ENCODE data around the gene BBOX1. TPM values are rescaled to one million over a fixed set of nuclear protein-coding genes. Genes with fewer than 3 reads are reported as not detected.

BBOX1 gene
- total and polyA plus RNA-seq, 7 donors: not detected

- no peak for TF ChIP-seq CTCF (IDR thresholded peaks at IDR 0.05)
- no peak for TF ChIP-seq EP300 (IDR thresholded peaks at IDR 0.05)
- no peak for TF ChIP-seq POLR2AphosphoS5 (IDR thresholded peaks at IDR 0.05)
- TF ChIP-seq POLR2A (IDR thresholded peaks at IDR 0.05): no peak
- DNase-seq: no peak
- no peaks in the 10 kb centered on the region for H3K9me3 ChIP-seq
- H3K27ac ChIP-seq: peak overlapping the region in 3 of 4 donors; percentile 34 to 70 (median 69)
- no peak overlapping the region for H3K4me3 ChIP-seq
- no peaks in the 10 kb centered on the region for H3K36me3 ChIP-seq
- peaks cover 0 to 21% (median 16%) of the 10 kb centered on the region in 4 donors for H3K4me1 ChIP-seq
- 64 to 75% methylated on average over 1 of the region's 1 CpG for WGBS, 2 donors
- H3K27me3 ChIP-seq: no peaks in the 10 kb centered on the region
- intact Hi-C loops (cut with DNase I): no loop called here
Measured at GRCh38 chr11:27075655-27076054, 35.0 kb downstream of the BBOX1 start.

- peak overlapping the region in 3 of 4 donors; percentile 34 to 70 (median 69) for H3K27ac ChIP-seq
- peak; percentile 71 for DNase-seq
- TF ChIP-seq POLR2AphosphoS5 (IDR thresholded peaks at IDR 0.05) (peak in 3 of 4 donors; percentile 41 to 67 (median 50)), POLR2A (IDR thresholded peaks at IDR 0.05) (no peak), EP300 (IDR thresholded peaks at IDR 0.05) (peak; percentile 6 to 45 (median 31)), CTCF (IDR thresholded peaks at IDR 0.05) (no peak)
- H3K36me3 ChIP-seq: no peaks in the 10 kb centered on the region
- H3K4me1 ChIP-seq: peaks cover 0 to 21% (median 16%) of the 10 kb centered on the region in 4 donors
- intact Hi-C loops (cut with DNase I): no loop called here
- no peak overlapping the region for H3K4me3 ChIP-seq
- H3K27me3 ChIP-seq: no peaks in the 10 kb centered on the region
- 73 to 82% methylated on average over 2 of the region's 2 CpGs for WGBS, 2 donors
- no peaks in the 10 kb centered on the region for H3K9me3 ChIP-seq
Measured at GRCh38 chr11:27076121-27076589, 35.5 kb downstream of the BBOX1 start.

- Histone ChIP-seq H3K9me3 (no peaks in the 10 kb centered on the region), H3K27ac (no peak overlapping the region), H3K4me1 (peaks cover 0 to 34% (median 28%) of the 10 kb centered on the region in 4 donors), H3K4me3 (no peak overlapping the region), H3K36me3 (no peaks in the 10 kb centered on the region), H3K27me3 (no peaks in the 10 kb centered on the region)
- no peak for TF ChIP-seq POLR2AphosphoS5 (IDR thresholded peaks at IDR 0.05)
- intact Hi-C loops (cut with DNase I): no loop called here
- DNase-seq: no peak
Measured at GRCh38 chr11:27081056-27081455, 40.4 kb downstream of the BBOX1 start.

- TF ChIP-seq POLR2AphosphoS5 (IDR thresholded peaks at IDR 0.05): no peak
- TF ChIP-seq POLR2A (IDR thresholded peaks at IDR 0.05): no peak
- TF ChIP-seq CTCF (IDR thresholded peaks at IDR 0.05): no peak
- no peak for TF ChIP-seq EP300 (IDR thresholded peaks at IDR 0.05)
- H3K4me3 ChIP-seq: no peak overlapping the region
- WGBS, 2 donors: 62 to 86% methylated on average over 2 of the region's 2 CpGs
- no peaks in the 10 kb centered on the region for H3K27me3 ChIP-seq
- no peak for DNase-seq
- peaks cover 0 to 34% (median 22%) of the 10 kb centered on the region in 4 donors for H3K4me1 ChIP-seq
- no peak overlapping the region for H3K27ac ChIP-seq
- no peaks in the 10 kb centered on the region for H3K9me3 ChIP-seq
- intact Hi-C loops (cut with DNase I): no loop called here
- H3K36me3 ChIP-seq: no peaks in the 10 kb centered on the region
Measured at GRCh38 chr11:27083241-27083640, 42.6 kb downstream of the BBOX1 start.

GRCh38 chr11:27083782-27084181, 43.2 kb downstream of the BBOX1 start:
- Histone ChIP-seq H3K4me1 (peaks cover 0 to 39% (median 22%) of the 10 kb centered on the region in 4 donors), H3K27ac (peak overlapping the region in 1 of 4 donors; percentile 61), H3K27me3 (no peaks in the 10 kb centered on the region), H3K36me3 (no peaks in the 10 kb centered on the region), H3K4me3 (no peak overlapping the region), H3K9me3 (no peaks in the 10 kb centered on the region)
- no peak for DNase-seq
- intact Hi-C loops (cut with DNase I): no loop called here
- no peak for TF ChIP-seq POLR2AphosphoS5 (IDR thresholded peaks at IDR 0.05)
- no peak for TF ChIP-seq CTCF (IDR thresholded peaks at IDR 0.05)
- no peak for TF ChIP-seq EP300 (IDR thresholded peaks at IDR 0.05)

All from sigmoid colon (tissue), 7 donors.